Neural cell (in vitro differentiated cells): ENCODE measurements around the gene CCT4.
"Not testable (repeated sequence)": the region's sequence is repeated elsewhere in the genome, so short reads cannot be mapped to it uniquely, and the experiment has no call there.

Experiments used
- CTCF ChIP-seq: fragments of 450-650 bp; IDR thresholded peaks from 2 replicates; pipeline ENCODE4 v1.5.1; 2014; ENCODE audit warnings: antibody characterized with exemption, mild to moderate bottlenecking, moderate library complexity; ENCODE audit not compliant: poor library complexity, severe bottlenecking
- EZH2 ChIP-seq: fragments of 200-600, 300-800 bp; shearing (Covaris generic), sonication (generic); IDR thresholded peaks from 2 replicates; pipeline ENCODE4 v1.6.1; 2014; ENCODE audit warnings: antibody characterized with exemption, low read length, borderline replicate concordance, mild to moderate bottlenecking; ENCODE audit not compliant: insufficient read depth, poor library complexity, severe bottlenecking
- POLR2AphosphoS5 ChIP-seq: IDR thresholded peaks from 2 replicates; pipeline ENCODE4 v1.6.1; 2012
- RAD21 ChIP-seq: fragments of 450-650 bp; conservative IDR thresholded peaks from 2 replicates; pipeline ENCODE4 v1.6.1; 2014; ENCODE audit warnings: antibody characterized with exemption, mild to moderate bottlenecking, moderate library complexity
- REST ChIP-seq: IDR thresholded peaks from 2 replicates; pipeline ENCODE4 v1.6.1; 2012; ENCODE audit warnings: borderline replicate concordance
- TAF1 ChIP-seq: IDR thresholded peaks from 2 replicates; pipeline ENCODE4 v1.6.1; 2012; ENCODE audit warnings: low read depth

DNA sequence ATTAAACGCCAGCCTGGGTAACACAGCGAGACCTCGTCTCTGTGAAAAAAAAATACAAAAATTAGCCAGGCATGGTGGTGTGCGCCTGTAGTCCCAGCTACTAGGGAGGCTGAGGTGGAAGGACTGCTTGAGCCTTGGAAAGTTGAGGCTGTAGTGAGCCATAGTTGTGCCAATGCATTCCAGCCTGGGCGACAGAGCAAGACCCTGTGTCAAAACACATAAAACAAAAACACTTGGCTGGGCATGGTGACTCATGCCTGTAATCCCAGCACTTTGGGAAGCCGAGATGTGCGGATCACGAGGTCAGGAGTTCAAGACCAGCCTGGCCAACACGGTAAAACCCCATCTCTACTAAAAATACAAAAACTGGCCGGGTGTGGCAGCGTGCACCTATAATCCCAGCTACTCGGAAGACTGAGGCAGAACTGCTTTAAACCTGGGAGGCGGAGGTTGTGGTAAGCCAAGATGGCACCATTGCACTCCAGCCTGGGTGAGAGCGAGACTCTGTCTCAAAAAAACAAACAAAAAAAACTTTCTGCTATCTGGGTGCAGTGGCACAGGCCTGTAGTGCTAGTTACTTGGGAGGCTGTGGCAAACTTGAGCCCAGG lies 21.9 kb downstream of the CCT4 start:
- TF ChIP-seq POLR2AphosphoS5, CTCF, EZH2, RAD21, TAF1, REST: not testable (repeated sequence)
